Measurements from ENCODE around the gene NT5DC3. TPM values are rescaled to one million over a fixed set of nuclear protein-coding genes. Genes with fewer than 3 reads are reported as not detected.
A peak's percentile ranks its signal among the peaks of the same experiment; 100 is the strongest.

The NT5DC3 gene
- total and polyA plus RNA-seq, 9 of the 15 experiments (the other 6 are each of a cell fraction or from before 2014, with no cell fraction given): 6.3 to 33.5 (median 24.5) TPM

DNA sequence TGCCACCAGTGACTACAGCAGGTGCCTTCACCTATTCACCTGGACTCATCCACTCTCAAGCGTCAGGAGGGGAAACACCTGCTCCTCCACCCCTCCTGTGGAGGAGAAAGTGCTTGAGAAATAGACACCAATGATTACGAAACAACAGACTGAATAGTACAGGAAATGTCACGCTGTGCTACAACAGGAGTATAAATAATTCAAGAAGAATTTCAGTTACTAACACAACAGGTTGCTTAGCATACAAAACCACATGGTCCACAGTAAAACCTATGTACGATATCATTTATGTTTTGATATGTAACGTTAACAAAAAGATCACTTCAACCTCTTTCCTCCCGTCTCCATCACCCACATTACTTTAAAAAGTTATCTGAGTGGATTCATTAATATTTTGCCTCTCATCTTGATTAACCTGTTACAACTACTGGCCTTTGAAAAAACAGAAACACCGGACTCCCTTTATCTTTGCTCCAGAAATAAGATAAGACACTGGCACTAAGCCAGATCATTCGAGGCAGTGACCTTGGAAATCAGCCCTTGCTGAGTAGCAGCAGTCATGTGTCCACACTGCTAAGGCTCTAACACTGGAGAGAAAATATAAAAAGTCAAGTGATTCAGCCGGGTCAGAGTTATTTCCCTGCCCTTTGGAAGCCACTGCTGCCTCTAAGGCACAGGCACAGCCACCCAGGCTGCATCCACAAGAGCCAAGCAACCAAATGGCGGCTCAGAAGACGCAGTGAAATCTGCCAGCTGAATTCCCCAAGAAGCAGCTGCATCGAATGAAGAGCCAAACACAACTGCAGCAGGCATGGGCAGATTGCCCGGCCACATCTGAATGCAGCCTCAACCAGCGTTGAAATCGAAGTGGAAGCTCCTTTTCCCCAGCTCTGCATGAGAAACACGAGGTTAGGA is 40.9 kb downstream of the NT5DC3 start (continued):
- peak; percentile 10 for TF ChIP-seq DACH1 (IDR thresholded peaks at IDR 0.05; ENCODE audit: partially characterized antibody)
- no peak for TF ChIP-seq ZNF766 (CRISPR knock-in tag; conservative IDR thresholded peaks at IDR 0.05)
- 0 out of 2 replicates have a peak, but pooled peaks have one; percentile 26 for TF ChIP-seq ZNF644 (tag; IDR thresholded peaks at IDR 0.05; ENCODE audit: low read depth)
- peak; percentile 64; the same call in 1 of the 2 replicates for TF ChIP-seq SMARCA4 (IDR thresholded peaks at IDR 0.05)
- TF ChIP-seq NFIC (IDR thresholded peaks at IDR 0.05): peak; percentile 98
- TF ChIP-seq ATF4 (CRISPR knock-in tag; IDR thresholded peaks at IDR 0.05): peak; percentile 38; the same call in 1 of the 2 replicates
- TF ChIP-seq TAL1 (IDR thresholded peaks at IDR 0.05): peak; percentile 51
- TF ChIP-seq, protein P1, sequence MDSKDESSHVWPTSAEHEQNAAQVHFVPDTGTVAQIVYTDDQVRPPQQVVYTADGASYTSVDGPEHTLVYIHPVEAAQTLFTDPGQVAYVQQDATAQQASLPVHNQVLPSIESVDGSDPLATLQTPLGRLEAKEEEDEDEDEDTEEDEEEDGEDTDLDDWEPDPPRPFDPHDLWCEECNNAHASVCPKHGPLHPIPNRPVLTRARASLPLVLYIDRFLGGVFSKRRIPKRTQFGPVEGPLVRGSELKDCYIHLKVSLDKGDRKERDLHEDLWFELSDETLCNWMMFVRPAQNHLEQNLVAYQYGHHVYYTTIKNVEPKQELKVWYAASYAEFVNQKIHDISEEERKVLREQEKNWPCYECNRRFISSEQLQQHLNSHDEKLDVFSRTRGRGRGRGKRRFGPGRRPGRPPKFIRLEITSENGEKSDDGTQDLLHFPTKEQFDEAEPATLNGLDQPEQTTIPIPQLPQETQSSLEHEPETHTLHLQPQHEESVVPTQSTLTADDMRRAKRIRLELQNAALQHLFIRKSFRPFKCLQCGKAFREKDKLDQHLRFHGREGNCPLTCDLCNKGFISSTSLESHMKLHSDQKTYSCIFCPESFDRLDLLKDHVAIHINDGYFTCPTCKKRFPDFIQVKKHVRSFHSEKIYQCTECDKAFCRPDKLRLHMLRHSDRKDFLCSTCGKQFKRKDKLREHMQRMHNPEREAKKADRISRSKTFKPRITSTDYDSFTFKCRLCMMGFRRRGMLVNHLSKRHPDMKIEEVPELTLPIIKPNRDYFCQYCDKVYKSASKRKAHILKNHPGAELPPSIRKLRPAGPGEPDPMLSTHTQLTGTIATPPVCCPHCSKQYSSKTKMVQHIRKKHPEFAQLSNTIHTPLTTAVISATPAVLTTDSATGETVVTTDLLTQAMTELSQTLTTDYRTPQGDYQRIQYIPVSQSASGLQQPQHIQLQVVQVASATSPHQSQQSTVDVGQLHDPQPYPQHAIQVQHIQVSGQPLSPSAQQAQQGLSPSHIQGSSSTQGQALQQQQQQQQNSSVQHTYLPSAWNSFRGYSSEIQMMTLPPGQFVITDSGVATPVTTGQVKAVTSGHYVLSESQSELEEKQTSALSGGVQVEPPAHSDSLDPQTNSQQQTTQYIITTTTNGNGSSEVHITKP (IDR thresholded peaks at IDR 0.05; ENCODE audit: partially characterized antibody): peak; percentile 11
- peak; percentile 96 for TF ChIP-seq ESRRA (IDR thresholded peaks at IDR 0.05; ENCODE audit: borderline replicate concordance, low read depth)
- TF ChIP-seq CREBBP (IDR thresholded peaks at IDR 0.05; ENCODE audit: low read depth, low read length): no peak
- TF ChIP-seq SPI1 (IDR thresholded peaks at IDR 0.05; ENCODE audit: borderline replicate concordance, low read depth, low read length): no peak
- TF ChIP-seq, protein P2, sequence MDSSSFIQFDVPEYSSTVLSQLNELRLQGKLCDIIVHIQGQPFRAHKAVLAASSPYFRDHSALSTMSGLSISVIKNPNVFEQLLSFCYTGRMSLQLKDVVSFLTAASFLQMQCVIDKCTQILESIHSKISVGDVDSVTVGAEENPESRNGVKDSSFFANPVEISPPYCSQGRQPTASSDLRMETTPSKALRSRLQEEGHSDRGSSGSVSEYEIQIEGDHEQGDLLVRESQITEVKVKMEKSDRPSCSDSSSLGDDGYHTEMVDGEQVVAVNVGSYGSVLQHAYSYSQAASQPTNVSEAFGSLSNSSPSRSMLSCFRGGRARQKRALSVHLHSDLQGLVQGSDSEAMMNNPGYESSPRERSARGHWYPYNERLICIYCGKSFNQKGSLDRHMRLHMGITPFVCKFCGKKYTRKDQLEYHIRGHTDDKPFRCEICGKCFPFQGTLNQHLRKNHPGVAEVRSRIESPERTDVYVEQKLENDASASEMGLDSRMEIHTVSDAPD (CRISPR knock-in tag; IDR thresholded peaks at IDR 0.05): no peak
- TF ChIP-seq JUND (IDR thresholded peaks at IDR 0.05; ENCODE audit: borderline replicate concordance, low read depth, low read length): peak; percentile 52; the same call in 1 of the 2 replicates
- TF ChIP-seq JUND (tag; IDR thresholded peaks at IDR 0.05; ENCODE audit: borderline replicate concordance, low read depth, low read length): peak; percentile 40; the same call in 1 of the 3 replicates
- 0 out of 2 replicates have a peak, but pooled peaks have one; percentile 22 for TF ChIP-seq ADNP (tag; IDR thresholded peaks at IDR 0.05)
- no peak for TF ChIP-seq LEF1 (IDR thresholded peaks at IDR 0.05)
- peak; percentile 77 for TF ChIP-seq ARID1B (IDR thresholded peaks at IDR 0.05)
- no peak for TF ChIP-seq PHTF2 (CRISPR knock-in tag; IDR thresholded peaks at IDR 0.05)
- no peak for TF ChIP-seq ZNF586 (CRISPR knock-in tag; conservative IDR thresholded peaks at IDR 0.05)
- TF ChIP-seq L3MBTL2 (IDR thresholded peaks at IDR 0.05): peak; percentile 33; the same call in 1 of the 2 replicates
- peak in 1 of 2 experiments; percentile 63; a peak in 1 of 4 replicates for TF ChIP-seq RCOR1 (IDR thresholded peaks at IDR 0.05; ENCODE audit: borderline replicate concordance in 1 of 2, low read depth in 2 of 2, low read length in 2 of 2)
- TF ChIP-seq SMARCE1 (IDR thresholded peaks at IDR 0.05): peak; percentile 81; the same call in 1 of the 2 replicates
- TF ChIP-seq SREBF1 (IDR thresholded peaks at IDR 0.05; ENCODE audit: borderline replicate concordance, low read depth, low read length): no peak
